Measurements from ENCODE around the gene ARMC7. TPM values are rescaled to one million over a fixed set of nuclear protein-coding genes. Genes with fewer than 3 reads are reported as not detected.
"Not testable (repeated sequence)": the region's sequence is repeated elsewhere in the genome, so short reads cannot be mapped to it uniquely, and the experiment has no call there.

The ARMC7 gene
- total RNA-seq, 2 donors from 2014 or later = 6.7 to 7.9 TPM

DNA sequence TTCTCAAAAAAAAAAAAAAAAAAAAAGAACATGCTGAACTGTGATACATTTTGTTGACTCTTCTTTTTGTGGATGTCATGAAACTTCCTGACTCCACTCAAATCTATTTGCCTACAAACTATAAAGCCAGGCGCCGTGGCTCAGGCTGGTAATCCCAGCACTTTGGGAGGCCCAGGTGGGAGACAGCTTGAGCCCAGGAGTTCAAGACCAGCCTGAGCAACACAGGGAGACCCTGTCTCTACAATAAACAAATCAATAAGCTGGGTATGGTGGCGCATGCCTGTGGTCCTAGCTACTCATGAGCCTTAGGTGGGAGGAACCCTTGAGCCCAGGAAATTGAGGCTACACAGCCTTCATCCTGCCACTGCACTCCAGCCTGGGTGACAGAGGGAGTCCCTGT lies 23.2 kb downstream of the ARMC7 start:
- no peaks in the 10 kb centered on the region for H3K27me3 ChIP-seq
- peaks cover 18% of the 10 kb centered on the region for H3K4me1 ChIP-seq
- ATAC-seq (no peak), DNase-seq (no peak)
- intact Hi-C loops (cut with DNase I) = no loop called here
- H3K4me3 ChIP-seq = no peak overlapping the region
- no peaks in the 10 kb centered on the region for H3K36me3 ChIP-seq (replicated peaks in 1 of 2; ENCODE audit: insufficient read depth in 1 of 2, low read depth in 2 of 2)
- TF ChIP-seq, protein P1, sequence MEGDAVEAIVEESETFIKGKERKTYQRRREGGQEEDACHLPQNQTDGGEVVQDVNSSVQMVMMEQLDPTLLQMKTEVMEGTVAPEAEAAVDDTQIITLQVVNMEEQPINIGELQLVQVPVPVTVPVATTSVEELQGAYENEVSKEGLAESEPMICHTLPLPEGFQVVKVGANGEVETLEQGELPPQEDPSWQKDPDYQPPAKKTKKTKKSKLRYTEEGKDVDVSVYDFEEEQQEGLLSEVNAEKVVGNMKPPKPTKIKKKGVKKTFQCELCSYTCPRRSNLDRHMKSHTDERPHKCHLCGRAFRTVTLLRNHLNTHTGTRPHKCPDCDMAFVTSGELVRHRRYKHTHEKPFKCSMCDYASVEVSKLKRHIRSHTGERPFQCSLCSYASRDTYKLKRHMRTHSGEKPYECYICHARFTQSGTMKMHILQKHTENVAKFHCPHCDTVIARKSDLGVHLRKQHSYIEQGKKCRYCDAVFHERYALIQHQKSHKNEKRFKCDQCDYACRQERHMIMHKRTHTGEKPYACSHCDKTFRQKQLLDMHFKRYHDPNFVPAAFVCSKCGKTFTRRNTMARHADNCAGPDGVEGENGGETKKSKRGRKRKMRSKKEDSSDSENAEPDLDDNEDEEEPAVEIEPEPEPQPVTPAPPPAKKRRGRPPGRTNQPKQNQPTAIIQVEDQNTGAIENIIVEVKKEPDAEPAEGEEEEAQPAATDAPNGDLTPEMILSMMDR (IDR thresholded peaks at IDR 0.05) = no peak
- TF ChIP-seq POLR2A (IDR thresholded peaks at IDR 0.05) = no peak
- H3K27ac ChIP-seq = no peak overlapping the region
- WGBS, 2 donors = 89 to 98% methylated on average over 2 to 3 of the region's 3 CpGs
- no peaks in the 10 kb centered on the region for H3K9me3 ChIP-seq

GRCh38 chr17:75133607-75134347 lies 24.0 kb downstream of the ARMC7 start:
- H3K36me3 ChIP-seq (replicated peaks in 1 of 2; ENCODE audit: insufficient read depth in 1 of 2, low read depth in 2 of 2); DNase-seq; H3K27ac ChIP-seq; H3K4me3 ChIP-seq; H3K9me3 ChIP-seq; ATAC-seq; H3K27me3 ChIP-seq; intact Hi-C loops (cut with DNase I): not testable (repeated sequence)
- peaks cover 18% of the 10 kb centered on the region for H3K4me1 ChIP-seq
- WGBS, 2 donors = 84 to 86% methylated on average over 14 of the region's 14 CpGs

DNA sequence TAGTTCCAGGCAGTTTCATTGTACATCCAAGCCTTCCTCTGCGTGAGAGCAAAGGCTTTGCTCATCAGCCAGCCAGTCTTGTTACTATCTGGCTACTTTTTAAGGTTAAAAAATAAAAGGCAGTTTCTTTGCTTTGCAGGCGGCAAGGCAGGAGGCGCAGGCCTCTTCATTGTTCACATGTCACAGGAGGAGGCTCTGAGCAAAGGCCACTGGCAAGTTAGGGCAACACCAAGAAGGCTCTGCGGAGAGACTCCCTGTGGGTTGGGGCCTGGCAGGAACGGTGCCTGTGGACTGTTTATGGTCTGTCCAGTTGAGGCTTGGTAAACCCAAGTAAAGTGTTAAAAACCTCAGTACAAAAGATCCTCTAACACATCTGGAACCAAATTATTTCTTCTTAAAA lies 25.7 kb downstream of the ARMC7 start:
- Histone ChIP-seq H3K4me3 (no peak overlapping the region), H3K27me3 (no peaks in the 10 kb centered on the region), H3K27ac (no peak overlapping the region), H3K36me3 (replicated peaks in 1 of 2; ENCODE audit: insufficient read depth in 1 of 2, low read depth in 2 of 2) (no peaks in the 10 kb centered on the region), H3K4me1 (peaks cover 14% of the 10 kb centered on the region), H3K9me3 (no peaks in the 10 kb centered on the region)
- ATAC-seq = no peak
- DNase-seq = no peak
- intact Hi-C loops (cut with DNase I) = no loop called here
- TF ChIP-seq POLR2A (IDR thresholded peaks at IDR 0.05) = no peak
- TF ChIP-seq, protein P1 (IDR thresholded peaks at IDR 0.05) = no peak
- WGBS, 2 donors = 80 to 85% methylated on average over 5 of the region's 5 CpGs

DNA sequence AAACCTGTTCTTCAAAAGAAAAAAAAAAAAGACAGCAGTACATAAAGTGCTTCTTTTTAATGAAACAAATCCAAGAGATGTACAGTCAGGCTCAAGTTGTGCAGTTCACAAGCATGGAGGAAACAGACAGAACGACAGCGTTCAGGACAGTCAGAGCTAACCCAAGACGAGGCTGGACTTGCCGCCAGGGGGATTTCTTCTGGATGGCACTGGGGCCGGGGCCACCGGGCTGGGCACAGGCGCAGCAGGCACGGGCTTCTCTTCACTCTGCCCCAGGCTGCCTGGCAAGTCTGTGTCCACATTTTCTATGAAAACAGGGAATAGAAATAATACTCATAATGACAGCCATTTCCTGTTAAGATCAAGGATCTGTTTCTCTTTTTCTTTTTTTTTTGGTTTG lies 26.2 kb downstream of the ARMC7 start:
- no peaks in the 10 kb centered on the region for H3K9me3 ChIP-seq
- no peaks in the 10 kb centered on the region for H3K27me3 ChIP-seq
- intact Hi-C loops (cut with DNase I) = no loop called here
- DNase-seq (no peak), ATAC-seq (no peak)
- no peak overlapping the region for H3K4me3 ChIP-seq
- H3K27ac ChIP-seq = no peak overlapping the region
- H3K36me3 ChIP-seq (replicated peaks in 1 of 2; ENCODE audit: insufficient read depth in 1 of 2, low read depth in 2 of 2) = no peaks in the 10 kb centered on the region
- peaks cover 9% of the 10 kb centered on the region for H3K4me1 ChIP-seq
- 83 to 91% methylated on average over 8 of the region's 8 CpGs for WGBS, 2 donors
- TF ChIP-seq, protein P1 (IDR thresholded peaks at IDR 0.05) = no peak
- no peak for TF ChIP-seq POLR2A (IDR thresholded peaks at IDR 0.05)

GRCh38 chr17:75137762-75138161 lies 28.0 kb downstream of the ARMC7 start:
- DNase-seq; H3K36me3 ChIP-seq (replicated peaks in 1 of 2; ENCODE audit: insufficient read depth in 1 of 2, low read depth in 2 of 2); H3K27ac ChIP-seq; H3K4me3 ChIP-seq; H3K9me3 ChIP-seq; H3K27me3 ChIP-seq; ATAC-seq; intact Hi-C loops (cut with DNase I); H3K4me1 ChIP-seq: not testable (repeated sequence)
- 85 to 86% methylated on average over 9 of the region's 9 CpGs for WGBS, 2 donors

- H3K36me3 ChIP-seq (replicated peaks in 1 of 2; ENCODE audit: insufficient read depth in 1 of 2, low read depth in 2 of 2) = no peaks in the 10 kb centered on the region
- H3K27me3 ChIP-seq = no peaks in the 10 kb centered on the region
- ATAC-seq (no peak), DNase-seq (no peak)
- TF ChIP-seq POLR2A (IDR thresholded peaks at IDR 0.05) = no peak
- TF ChIP-seq, protein P1 (IDR thresholded peaks at IDR 0.05) = no peak
- H3K27ac ChIP-seq = no peak overlapping the region
- intact Hi-C loops (cut with DNase I) = no loop called here
- no peaks in the 10 kb centered on the region for H3K9me3 ChIP-seq
- WGBS, 2 donors = 86 to 90% methylated on average over 5 of the region's 5 CpGs
- H3K4me1 ChIP-seq = no peaks in the 10 kb centered on the region
- H3K4me3 ChIP-seq = no peak overlapping the region
Measured at GRCh38 chr17:75138519-75138918, 28.8 kb downstream of the ARMC7 start.

Measured in body of pancreas (tissue), 4 donors.